Measurements from ENCODE around the gene SLC25A27. TPM values are rescaled to one million over a fixed set of nuclear protein-coding genes. Genes with fewer than 3 reads are reported as not detected.

Gene SLC25A27
- total RNA-seq, 1 donor from 2014 or later = 0.78 TPM

GRCh38 chr6:46688966-46689335 is 36.2 kb downstream of the SLC25A27 start:
- DNase-seq (no peak), ATAC-seq (ENCODE audit: low read depth) (no peak)
- no peaks in the 10 kb centered on the region for H3K27me3 Mint-ChIP-seq
- H3K9me3 Mint-ChIP-seq = no peaks in the 10 kb centered on the region
- H3K4me1 Mint-ChIP-seq = no peaks in the 10 kb centered on the region
- no peaks in the 10 kb centered on the region for H3K36me3 Mint-ChIP-seq (ENCODE audit: low read depth)
- H3K4me3 Mint-ChIP-seq = no peak overlapping the region
- no peak for TF ChIP-seq CTCF (IDR thresholded peaks at IDR 0.05)
- POLR2A ChIA-PET = no interaction called here
- no peak overlapping the region for H3K27ac Mint-ChIP-seq
- CTCF ChIA-PET = no interaction called here
- intact Hi-C loops (cut with micrococcal nuclease) = no loop called here

GRCh38 chr6:46689657-46690056 is 36.9 kb downstream of the SLC25A27 start:
- Mint-ChIP-seq H3K4me3 (no peak overlapping the region), H3K27ac (no peak overlapping the region), H3K36me3 (ENCODE audit: low read depth) (no peaks in the 10 kb centered on the region), H3K9me3 (no peaks in the 10 kb centered on the region), H3K4me1 (no peaks in the 10 kb centered on the region), H3K27me3 (no peaks in the 10 kb centered on the region)
- CTCF ChIA-PET = no interaction called here
- POLR2A ChIA-PET = no interaction called here
- no peak for ATAC-seq (ENCODE audit: low read depth)
- DNase-seq = no peak
- intact Hi-C loops (cut with micrococcal nuclease) = no loop called here
- no peak for TF ChIP-seq CTCF (IDR thresholded peaks at IDR 0.05)

GRCh38 chr6:46690141-46690755 is 37.5 kb downstream of the SLC25A27 start:
- no peak for ATAC-seq (ENCODE audit: low read depth)
- intact Hi-C loops (cut with micrococcal nuclease) = no loop called here
- Mint-ChIP-seq H3K4me3 (no peak overlapping the region), H3K27me3 (no peaks in the 10 kb centered on the region), H3K4me1 (no peaks in the 10 kb centered on the region), H3K27ac (no peak overlapping the region), H3K36me3 (ENCODE audit: low read depth) (no peaks in the 10 kb centered on the region), H3K9me3 (no peaks in the 10 kb centered on the region)
- no peak for TF ChIP-seq CTCF (IDR thresholded peaks at IDR 0.05)
- no peak for DNase-seq
- ChIA-PET POLR2A (no interaction called here), CTCF (no interaction called here)

- intact Hi-C loops (cut with micrococcal nuclease) = no loop called here
- Mint-ChIP-seq H3K36me3 (ENCODE audit: low read depth) (no peaks in the 10 kb centered on the region), H3K27me3 (no peaks in the 10 kb centered on the region), H3K4me3 (no peak overlapping the region), H3K27ac (no peak overlapping the region), H3K4me1 (no peaks in the 10 kb centered on the region), H3K9me3 (no peaks in the 10 kb centered on the region)
- no peak for DNase-seq
- POLR2A ChIA-PET = no interaction called here
- no peak for TF ChIP-seq CTCF (IDR thresholded peaks at IDR 0.05)
- CTCF ChIA-PET = no interaction called here
- no peak for ATAC-seq (ENCODE audit: low read depth)
Measured at GRCh38 chr6:46690911-46691451, 38.2 kb downstream of the SLC25A27 start.

GRCh38 chr6:46699970-46700369 is 47.2 kb downstream of the SLC25A27 start:
- POLR2A ChIA-PET = no interaction called here
- intact Hi-C loops (cut with micrococcal nuclease) = no loop called here

More at GRCh38 chr6:46699970-46700369, 47.2 kb downstream of the SLC25A27 start:
- Mint-ChIP-seq H3K4me3 (no peak overlapping the region), H3K9me3 (no peaks in the 10 kb centered on the region), H3K4me1 (no peaks in the 10 kb centered on the region), H3K36me3 (ENCODE audit: low read depth) (no peaks in the 10 kb centered on the region), H3K27me3 (peaks cover 8% of the 10 kb centered on the region), H3K27ac (no peak overlapping the region)
- no peak for ATAC-seq (ENCODE audit: low read depth)
- no peak for TF ChIP-seq CTCF (IDR thresholded peaks at IDR 0.05)
- no peak for DNase-seq
- CTCF ChIA-PET = no interaction called here

All from activated B cell treated with CpG ODN at 0.5 μM for 24 hours (primary cell).